HL-60/S4 (cell line): Measurements from ENCODE around the gene TTC28.

Source experiments
- in situ Hi-C: fragments of 300-500 bp; cut with MboI; formaldehyde crosslinking; loops from 2 replicates; pipeline ENCODE4 v1.14.3; 2022; ENCODE audit warnings: low sequenced_read_pairs

The TTC28 gene

DNA sequence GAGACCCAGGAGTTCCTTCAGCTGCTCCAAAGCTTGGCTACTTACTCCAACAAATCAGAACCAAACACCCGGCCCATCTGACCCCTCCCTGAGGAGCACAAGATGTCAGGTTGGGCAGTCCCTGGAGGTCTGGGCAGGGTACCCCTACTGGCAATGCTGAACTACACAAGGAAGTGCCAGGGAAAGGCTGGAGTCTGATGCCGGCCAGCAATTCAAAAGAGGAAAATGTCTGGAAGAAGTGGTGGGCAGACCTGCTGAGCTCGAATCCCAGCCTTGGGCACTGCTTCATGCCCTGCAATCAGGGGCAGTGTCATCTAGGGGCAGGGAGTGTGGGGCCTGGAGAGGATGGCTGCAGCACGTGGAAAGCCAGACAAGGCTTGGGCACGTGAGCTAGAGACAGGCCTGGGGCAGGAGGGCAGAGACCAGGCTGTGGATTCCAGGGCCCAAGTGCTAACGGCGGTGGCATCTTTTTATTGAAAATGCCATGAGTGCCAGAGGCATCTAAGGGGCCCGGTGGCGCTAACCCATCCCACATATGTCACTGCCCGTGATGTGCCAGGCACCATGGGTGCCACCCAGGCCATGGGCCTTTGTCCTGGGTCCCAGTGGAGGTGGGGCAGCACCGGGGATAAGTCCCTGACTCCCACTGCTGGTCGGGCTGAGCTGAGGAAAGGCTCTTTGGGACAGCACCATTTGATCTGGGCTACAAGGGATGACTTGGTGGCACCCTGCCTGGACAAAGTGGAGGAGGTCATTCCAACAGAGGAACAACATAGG lies 662.7 kb downstream of the TTC28 start:
- in situ Hi-C loops: loop anchor here (25.0 kb wide), 1 partner anchor 605 kb away; no protein-coding TSS in a partner anchor

DNA sequence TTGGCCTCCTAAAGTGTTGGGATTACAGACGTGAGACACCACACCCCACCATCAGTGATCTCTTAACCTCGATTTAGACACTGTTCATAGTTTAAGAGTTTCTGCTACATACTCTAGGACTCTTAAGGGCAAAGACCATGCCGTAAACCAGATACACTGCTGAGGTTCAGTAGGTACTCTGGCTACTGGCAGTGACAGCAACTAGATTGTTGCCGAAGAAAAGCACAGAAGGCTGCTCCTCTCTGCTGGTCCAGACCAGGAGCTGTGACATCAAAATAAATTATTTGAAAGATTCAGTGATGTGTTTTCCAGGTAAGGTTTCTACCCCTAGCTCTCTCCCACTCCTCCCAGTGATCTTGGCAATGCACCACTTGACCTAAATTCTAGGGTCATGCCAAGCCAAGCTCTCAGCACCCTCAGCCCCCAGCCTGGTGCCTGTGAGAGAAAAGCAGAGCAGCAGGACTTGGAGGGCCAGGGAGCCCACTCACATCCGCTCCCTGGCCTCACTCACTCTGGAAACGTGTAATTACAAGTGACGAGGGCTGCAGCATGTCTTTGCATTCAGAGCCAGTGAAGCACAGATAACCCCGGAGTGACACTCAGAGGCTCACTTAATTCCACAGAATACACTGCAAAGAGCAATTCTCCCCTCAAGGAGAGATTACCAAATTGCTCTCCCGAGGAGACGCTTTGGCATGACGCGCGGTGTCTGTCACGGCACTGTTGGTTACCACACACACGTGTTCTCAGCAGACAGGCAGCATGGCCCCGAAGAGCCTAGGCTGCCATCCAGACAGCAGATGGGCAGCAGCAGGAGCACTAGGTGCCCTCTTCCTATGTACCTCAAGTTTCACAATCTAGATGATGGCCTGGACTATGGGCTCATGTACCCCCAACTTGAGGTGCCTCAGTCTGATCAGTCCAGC lies 663.7 kb downstream of the TTC28 start:
- in situ Hi-C loops: loop anchor here (25.0 kb wide), 1 partner anchor 604 kb away; no protein-coding TSS in a partner anchor

DNA sequence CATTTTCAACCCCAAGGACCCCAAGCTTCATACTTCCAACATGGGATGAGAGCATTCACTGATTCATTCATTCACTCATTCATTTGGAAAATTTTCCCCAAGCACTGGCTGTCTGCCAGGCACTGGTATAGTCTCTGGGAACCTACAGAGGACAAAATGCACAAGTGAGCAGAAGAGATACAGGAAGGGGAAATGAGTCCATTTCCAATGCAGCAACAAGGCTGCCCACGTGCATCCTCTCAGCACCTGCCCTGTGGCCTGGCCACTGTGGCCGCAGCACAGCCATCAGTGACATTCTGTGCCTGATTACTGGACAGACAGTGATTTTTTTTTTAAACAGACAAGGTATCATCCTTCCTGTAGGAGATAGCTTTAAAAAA lies 664.6 kb downstream of the TTC28 start:
- in situ Hi-C loops: loop anchor here (25.0 kb wide), 1 partner anchor 603 kb away; no protein-coding TSS in a partner anchor

DNA sequence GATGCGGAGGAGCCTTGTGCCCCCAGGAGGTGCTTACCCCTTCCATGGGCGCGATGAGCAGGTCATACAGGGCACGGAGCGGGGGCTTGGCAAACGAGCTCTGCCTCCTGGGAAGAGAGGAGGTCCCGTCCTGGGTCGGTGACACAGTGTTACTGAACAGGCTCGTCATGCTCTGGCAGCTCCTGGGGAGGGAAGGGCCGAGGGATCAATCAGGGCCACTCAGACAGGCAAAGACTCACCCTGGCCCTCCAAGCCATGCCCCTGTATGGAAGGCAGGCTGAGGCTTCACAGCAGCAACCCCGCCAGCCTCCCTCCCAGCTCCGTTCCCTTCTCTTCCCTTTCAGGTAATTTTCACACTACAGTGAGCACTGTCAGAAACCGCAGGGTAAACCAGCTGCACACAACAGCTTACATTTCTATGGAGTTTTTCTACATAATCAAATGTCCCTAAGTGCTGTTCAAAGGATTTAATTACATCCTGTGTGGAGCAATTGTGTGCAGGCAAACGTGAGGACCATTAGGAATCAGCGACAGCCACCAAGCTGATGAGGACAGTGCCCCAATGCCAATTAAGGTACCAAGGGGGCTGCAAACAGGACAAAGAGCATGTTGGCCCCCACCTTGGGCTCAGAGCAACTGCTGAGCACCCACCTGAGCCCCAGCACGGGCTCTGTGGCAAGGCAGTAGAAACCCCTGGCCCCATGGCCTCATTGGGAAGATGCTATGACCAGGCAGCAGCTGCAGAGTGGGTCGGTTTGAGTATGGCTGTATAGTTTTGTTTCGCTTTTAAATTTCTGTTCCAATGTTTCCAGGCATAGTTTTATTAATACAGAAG lies 665.2 kb downstream of the TTC28 start:
- in situ Hi-C loops: loop anchor here (25.0 kb wide), 1 partner anchor 602 kb away; no protein-coding TSS in a partner anchor

DNA sequence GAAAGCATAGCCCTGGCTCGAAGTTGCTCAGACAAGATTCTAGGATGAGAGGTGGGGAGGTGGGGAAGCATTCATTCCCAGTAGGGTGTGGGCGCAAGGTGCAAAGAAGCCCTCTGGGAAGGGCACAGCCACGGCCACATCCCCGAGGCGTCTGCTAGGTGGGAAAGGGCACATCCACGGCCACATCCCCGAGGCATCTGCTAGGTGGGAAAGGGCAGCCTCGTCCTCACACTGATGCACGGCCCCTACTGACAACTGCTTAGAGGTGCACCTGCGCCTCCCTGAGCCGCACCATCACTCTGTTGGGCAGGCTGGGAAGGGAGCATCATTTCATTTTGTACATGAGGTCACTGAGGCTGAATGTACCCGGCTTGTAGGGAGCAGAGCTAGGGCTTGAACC lies 666.0 kb downstream of the TTC28 start:
- in situ Hi-C loops: loop anchor here (25.0 kb wide), 1 partner anchor 601 kb away; no protein-coding TSS in a partner anchor

DNA sequence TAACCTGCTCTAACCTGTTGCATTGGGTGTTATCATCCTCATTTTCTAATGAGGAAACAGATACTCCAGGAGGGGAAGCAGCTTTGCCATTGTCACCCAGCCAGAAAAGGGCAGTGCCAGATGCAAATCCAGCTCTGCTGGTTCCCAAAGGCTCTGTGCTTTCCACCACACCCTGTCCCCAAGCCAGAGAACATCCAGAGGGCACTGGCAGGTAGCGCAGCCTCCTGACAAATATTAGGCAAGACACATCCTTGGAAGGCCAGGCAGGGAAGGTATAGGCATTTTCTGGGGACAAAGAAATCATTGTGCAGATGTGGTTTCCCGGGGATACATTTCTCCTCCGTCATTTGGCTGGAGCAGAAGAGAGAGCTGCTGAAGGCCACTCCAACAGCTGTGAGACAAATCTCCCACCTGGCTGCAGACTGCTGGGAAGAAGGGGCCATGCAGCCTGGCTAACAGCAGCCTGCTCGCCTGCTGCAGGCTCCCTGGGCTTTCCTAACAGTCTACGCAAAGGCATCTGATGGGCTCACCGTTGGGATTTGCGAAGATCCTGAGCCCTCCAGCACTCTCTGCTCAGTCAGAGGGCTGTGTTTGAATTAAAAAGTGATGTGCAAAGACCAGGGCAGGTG lies 666.7 kb downstream of the TTC28 start:
- in situ Hi-C loops: loop anchor here (25.0 kb wide), 1 partner anchor 601 kb away; no protein-coding TSS in a partner anchor

DNA sequence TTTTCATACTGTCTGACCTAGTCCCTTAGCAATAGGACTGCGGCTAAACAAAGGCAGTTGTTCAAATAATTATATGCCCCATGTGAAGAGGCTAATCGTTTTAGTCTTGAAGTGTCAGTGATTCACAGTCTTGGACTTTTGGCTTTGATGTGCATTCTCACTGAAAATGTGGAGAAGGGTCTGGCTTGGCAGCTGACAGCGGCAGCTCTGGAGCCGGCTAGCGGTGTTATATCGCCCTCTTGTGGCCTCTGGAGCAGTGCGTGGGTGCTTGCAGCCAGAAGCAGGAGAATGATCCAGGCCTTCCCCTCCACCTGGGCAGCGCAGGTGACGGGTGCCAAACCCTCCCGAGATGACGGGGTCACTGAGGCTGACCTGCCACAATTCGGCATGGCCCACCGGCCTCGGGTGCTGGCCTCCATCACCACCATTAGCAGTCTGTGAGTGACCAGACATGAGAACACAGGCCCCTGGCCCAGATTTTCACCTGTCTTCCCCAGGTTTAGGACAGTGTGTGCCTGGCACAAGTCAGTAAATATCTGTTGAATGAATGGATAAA lies 670.3 kb downstream of the TTC28 start:
- in situ Hi-C loops: loop anchor here (5.0 to 25.0 kb wide), 2 partner anchors 122 to 597 kb away; no protein-coding TSS in a partner anchor

DNA sequence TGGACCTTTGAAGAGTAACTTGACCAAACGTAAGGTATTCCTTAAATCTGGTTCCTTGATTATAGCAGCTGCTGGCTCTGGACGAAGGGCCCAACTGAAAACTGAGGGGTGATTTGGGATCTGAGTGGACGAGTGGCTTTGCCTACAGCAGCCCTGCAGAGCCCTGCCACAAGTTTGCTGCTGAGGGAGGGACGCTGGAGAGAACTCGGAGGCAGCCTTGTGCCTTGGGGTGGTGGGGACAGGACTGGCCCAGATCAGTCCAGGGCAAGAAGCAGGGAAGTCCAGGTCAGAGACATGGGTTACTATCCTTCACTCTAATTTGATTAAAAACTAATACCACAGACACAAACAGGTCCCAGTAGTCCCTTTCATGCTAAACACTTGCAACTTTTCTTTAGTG lies 671.0 kb downstream of the TTC28 start:
- in situ Hi-C loops: loop anchor here (5.0 to 25.0 kb wide), 2 partner anchors 121 to 596 kb away; no protein-coding TSS in a partner anchor

DNA sequence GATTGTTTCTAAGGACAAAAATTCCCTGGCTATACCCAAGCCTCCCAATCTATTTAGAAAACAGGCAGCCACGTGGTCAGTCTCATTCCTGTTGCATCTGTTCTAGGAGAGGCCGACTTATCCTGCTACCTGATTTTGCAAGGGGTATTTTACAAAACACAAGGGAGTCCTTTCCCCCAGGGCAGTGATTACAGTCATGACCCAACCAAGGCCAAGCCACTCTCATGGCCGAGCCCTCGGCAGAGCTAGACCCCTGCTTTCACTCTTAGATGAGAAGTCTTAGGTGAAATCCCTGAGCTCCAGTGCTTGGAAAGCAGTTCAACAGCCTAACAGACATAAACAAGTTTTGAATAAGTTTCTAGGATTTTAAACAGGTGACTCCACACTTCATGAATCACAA lies 671.6 kb downstream of the TTC28 start:
- in situ Hi-C loops: loop anchor here (5.0 to 25.0 kb wide), 2 partner anchors 121 to 596 kb away; no protein-coding TSS in a partner anchor

DNA sequence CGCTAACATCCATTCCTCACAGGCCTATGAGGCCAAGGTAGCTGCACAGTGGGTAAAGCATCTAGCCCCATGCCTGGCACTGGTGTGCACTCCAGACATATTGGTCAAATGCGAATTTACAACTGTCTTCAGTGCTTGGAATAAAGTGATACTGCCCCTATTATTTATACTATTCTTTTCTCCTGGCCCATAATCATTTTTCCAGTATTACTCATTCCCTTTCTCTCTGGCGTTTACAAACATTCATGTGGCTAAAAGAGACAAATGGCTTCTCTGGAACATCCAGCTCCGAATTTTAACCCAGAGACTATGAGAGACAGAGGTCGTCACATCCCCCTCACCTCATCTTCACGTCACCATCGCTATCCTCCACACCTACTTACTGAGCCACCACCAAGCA lies 673.4 kb downstream of the TTC28 start:
- in situ Hi-C loops: loop anchor here (5.0 to 25.0 kb wide), 2 partner anchors 119 to 594 kb away; no protein-coding TSS in a partner anchor

DNA sequence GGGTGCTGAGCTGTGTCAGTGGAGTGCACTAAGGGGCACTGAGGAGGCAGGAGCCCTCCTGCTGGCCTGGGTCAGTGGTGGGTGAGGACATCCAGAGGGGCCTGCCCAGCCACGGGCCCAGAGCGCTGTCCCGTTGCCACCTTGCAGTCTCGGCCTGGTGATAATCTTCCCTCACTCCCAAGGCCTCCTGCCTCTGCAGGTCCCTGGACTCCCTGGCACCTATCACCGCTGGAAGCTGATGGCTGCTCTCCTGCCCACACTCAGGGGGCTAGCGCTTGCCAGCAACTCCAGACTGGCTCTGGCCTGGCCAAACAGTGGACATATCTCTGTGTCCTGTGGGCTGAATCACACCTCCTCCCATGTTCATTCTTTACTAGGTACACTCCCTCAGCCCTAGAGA lies 674.1 kb downstream of the TTC28 start:
- in situ Hi-C loops: loop anchor here (5.0 to 25.0 kb wide), 2 partner anchors 118 to 593 kb away; no protein-coding TSS in a partner anchor

DNA sequence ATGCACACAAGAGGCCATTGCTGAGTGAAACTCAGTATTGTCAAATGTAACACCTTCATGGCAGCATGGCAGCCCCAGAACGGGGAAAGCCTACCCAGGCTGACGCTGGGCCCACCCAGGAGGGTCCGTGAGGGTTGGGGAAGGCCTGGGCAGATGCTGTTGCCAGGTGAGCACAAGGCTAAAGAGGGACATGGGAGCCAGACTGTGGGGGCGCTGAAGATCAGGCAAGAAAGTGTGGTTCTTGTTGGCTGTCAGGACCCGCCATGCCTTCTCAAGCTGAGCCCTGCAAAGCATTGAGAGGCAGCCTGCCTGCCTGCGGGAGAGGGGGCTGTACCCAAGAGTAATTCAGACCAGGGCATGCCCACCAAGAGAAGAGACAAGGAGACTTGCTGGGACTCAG lies 675.6 kb downstream of the TTC28 start:
- in situ Hi-C loops: loop anchor here (25.0 kb wide), 1 partner anchor 592 kb away; no protein-coding TSS in a partner anchor

DNA sequence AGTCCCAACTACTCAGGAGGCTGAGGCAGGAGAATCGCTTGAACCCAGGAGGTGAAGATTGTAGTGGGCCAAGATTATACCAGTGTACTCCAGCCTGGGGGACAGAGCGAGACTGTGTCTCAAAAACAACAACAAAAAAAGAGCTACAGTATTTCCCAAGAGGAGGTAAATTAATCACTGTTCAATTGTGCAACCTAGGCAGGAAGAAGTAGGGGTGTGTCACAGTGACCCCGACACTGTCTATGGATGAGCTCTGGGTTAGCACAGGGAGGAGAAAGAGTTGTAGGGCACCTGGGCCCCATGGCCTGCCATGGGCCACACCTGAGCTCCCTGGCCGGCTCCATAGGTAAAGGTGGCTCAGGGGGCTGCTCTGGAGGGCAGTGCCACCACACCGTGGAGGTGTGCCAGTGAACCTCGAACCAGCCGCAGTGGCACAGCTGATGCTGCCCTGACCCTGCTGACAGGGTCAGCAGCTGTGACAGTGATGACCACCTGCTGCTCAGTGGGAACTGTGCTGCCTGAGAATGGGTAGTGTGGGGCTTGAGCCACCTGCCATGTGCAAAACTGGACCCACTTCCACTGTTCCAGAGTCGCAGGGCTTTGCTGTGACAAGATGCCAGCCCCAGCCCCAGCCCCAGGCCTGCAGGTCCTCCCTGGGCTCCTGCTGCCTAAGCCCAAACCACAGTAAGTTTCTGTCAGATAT lies 676.6 kb downstream of the TTC28 start:
- in situ Hi-C loops: loop anchor here (25.0 kb wide), 1 partner anchor 591 kb away; no protein-coding TSS in a partner anchor

DNA sequence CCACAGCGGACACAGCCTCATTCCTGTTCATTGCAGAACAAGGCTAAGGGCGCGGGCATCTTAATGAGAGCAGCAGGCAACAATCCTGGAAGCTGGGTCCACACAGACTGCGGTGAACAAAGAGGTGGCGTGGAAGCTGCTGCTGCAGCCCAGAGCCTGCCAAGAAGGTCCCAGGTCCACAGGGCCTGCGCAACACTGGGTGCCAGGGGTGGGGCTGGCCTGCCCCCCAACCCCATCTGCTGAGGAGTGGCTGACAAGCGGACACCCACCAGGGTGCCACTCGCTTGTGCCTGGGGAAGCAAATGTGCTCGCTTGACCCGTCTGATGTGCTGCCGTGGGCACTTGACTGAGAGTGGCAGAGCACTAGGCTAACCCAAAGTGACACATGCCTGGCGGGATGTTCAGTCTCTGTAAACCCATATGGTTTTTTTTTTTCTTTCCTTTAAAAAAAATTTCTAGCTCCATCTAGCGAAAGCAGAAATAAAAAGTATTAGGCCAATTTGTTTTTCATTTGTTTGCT lies 677.4 kb downstream of the TTC28 start:
- in situ Hi-C loops: loop anchor here (25.0 kb wide), 1 partner anchor 590 kb away; no protein-coding TSS in a partner anchor

DNA sequence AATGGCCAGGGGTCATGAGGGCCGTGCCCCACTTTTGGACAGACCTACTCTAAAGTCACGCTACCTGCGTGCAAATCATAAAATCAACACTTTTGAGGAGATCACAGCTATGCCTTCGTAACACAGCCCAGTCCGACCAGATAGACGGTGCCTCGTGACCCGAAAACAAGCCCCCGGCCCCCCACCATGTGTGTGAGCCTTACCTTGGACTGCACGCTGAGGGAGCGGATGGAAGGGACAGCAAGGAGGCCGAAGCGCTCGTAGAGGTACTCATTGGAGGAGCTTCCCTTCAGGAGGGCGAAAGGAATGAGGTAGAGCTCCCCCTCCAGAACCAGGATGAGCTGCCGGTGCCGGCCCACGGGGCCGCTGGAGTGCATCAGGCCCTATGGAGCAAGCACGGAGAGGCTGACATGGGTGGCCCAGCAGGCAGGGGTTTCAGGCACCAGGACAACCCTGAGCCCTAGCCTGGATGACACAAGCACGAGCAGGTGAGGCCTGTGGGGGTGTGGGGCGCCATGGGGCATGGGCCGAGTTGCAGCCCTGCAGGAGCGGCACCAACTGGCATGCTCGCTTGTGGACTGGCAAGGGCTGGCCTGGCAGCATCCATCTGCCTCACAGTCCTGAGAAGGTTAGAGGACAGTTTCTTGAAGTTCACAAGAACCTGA lies 678.3 kb downstream of the TTC28 start:
- in situ Hi-C loops: loop anchor here (25.0 kb wide), 1 partner anchor 589 kb away; no protein-coding TSS in a partner anchor

DNA sequence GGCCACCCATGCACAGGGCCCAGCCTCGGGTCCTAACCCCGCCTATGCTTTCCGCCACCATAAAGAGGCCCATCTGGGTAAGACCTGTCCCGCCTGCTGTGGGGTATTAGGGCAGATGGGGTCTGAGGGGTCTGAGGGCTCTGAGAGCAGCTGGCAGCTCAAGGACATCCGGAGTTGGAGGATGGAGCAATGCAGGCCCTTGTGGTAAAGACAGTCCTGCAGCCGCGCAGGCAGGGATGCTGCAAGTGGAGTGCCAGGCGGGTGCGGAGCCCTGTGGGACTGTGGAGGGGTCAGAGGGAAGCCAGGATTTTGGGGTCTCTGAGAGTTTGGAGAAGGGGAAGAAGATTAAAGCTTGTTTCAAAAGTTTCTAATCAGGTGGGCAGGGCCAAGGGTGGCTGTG lies 679.3 kb downstream of the TTC28 start:
- in situ Hi-C loops: loop anchor here (25.0 kb wide), 1 partner anchor 588 kb away; no protein-coding TSS in a partner anchor

DNA sequence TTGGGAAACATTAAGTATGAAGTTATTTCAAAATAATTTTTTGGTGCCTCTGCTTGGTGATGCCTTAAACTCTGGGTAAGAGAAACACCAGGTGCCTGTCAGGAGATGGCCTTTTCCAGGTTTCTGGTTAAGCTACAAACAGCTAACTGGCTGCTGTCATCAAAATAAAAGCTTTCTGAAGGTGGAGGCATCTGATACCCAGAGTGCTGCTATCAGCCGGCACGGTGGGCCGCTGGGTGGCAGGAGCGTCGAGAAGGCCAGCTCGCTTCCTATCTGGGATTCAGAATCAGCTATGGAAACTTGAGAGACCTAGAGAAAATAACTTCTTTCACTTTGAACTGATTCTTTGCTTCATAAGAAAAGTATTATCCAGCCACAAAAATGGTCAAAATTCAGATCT lies 679.8 kb downstream of the TTC28 start:
- in situ Hi-C loops: loop anchor here (25.0 kb wide), 1 partner anchor 588 kb away; no protein-coding TSS in a partner anchor
